NB4 (cell line): Measurements from ENCODE around the gene UGT1A4.

Experiments used
- MYC ChIP-seq: IDR thresholded peaks from 2 replicates; pipeline ENCODE4 v1.6.1; 2011; ENCODE audit warnings: low read depth, low read length
- POLR2A ChIP-seq: IDR thresholded peaks from 2 replicates; pipeline ENCODE4 v1.6.1; 2011; ENCODE audit warnings: mild to moderate bottlenecking; ENCODE audit not compliant: insufficient read length; ENCODE audit errors: extremely low read depth
- TF ChIP-seq, protein P1 (sequence below): IDR thresholded peaks from one replicate; pipeline ENCODE4 v1.5.1; 2012; ENCODE audit warnings: low read depth, low read length
- TF ChIP-seq, protein P2 (sequence below): IDR thresholded peaks from 2 replicates; pipeline ENCODE4 v1.6.1; 2011; ENCODE audit warnings: low read depth, low read length

DNA sequence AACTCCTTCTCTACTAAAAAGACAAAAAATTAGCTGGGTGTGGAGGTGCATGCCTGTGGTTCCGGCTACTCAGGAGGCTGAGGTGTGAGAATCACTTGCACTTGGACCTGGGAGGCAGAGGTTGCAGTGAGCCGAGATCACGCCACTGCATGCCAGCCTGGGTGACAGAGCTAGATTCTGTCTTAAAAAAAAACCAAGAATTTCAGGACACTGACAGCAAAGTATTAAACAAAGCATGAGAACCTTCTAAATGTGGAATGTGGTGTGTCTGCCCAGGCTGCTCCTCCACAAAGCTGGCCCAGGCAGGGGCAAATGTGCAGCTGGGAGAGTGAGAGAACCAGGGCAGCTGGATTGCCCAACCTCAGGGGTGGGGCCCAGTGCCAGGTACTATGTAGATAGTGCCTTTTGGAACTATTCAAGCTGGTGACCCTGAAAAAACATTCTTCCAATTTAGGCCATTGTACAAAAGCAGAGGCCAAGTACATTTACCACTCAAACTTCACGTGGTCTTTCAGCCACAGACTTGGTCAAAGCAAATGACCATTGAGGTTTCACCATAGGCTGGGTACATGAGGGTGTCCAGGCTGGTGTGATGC lies 12.5 kb upstream of the UGT1A4 start:
- TF ChIP-seq POLR2A, result no peak
- TF ChIP-seq, protein P1, sequence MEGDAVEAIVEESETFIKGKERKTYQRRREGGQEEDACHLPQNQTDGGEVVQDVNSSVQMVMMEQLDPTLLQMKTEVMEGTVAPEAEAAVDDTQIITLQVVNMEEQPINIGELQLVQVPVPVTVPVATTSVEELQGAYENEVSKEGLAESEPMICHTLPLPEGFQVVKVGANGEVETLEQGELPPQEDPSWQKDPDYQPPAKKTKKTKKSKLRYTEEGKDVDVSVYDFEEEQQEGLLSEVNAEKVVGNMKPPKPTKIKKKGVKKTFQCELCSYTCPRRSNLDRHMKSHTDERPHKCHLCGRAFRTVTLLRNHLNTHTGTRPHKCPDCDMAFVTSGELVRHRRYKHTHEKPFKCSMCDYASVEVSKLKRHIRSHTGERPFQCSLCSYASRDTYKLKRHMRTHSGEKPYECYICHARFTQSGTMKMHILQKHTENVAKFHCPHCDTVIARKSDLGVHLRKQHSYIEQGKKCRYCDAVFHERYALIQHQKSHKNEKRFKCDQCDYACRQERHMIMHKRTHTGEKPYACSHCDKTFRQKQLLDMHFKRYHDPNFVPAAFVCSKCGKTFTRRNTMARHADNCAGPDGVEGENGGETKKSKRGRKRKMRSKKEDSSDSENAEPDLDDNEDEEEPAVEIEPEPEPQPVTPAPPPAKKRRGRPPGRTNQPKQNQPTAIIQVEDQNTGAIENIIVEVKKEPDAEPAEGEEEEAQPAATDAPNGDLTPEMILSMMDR, result no peak
- TF ChIP-seq MYC, result no peak
- TF ChIP-seq, protein P2, sequence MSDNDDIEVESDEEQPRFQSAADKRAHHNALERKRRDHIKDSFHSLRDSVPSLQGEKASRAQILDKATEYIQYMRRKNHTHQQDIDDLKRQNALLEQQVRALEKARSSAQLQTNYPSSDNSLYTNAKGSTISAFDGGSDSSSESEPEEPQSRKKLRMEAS, result no peak
